HG03139 (cell line): Measurements from ENCODE around the gene MAPK8.
A peak's percentile ranks its signal among the peaks of the same experiment; 100 is the strongest.

Source experiments
- ATAC-seq: cut with Tn5 transposase; IDR thresholded peaks from one replicate; pipeline ENCODE4 v1.9.1; 2021; ENCODE audit not compliant: unreplicated experiment

Gene MAPK8

DNA sequence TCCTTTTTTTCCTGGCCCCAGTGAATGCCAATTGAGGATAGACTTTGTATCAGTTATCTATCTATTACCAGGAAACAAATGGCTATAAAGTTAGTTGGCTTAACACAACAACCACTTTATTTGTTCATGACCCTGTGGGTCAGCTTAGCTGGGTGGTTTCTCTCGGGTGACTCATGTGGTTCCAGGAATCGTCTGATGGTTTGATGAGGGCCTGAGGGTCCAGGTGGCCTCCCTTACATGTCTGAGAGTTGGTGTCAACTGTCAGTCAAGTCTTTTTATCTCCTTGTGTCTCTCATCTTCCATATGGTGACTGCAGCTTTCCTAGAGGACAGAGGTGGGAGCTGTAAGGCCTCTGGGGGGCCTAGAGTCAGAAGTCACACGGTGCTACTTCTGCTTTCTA, 15.3 kb upstream of the MAPK8 start:
- ATAC-seq: no peak

DNA sequence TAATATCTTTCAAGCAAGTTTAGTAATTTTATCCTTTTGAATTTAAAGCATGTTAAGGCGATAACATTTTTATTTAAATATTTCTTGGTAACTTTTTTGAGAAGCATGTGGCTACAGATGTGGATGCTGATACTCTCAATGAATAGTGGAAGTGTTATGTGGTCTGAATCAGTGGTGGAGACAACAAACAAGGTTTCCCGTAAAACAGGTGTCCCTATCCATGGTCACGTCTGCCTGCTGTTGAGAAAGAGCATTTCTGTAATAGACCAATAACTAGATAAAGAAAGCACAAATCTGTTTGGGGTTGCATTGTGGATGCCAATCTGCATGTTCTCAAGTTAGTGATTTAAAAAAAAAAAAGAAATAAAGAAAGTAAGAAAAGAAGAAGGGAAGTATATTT, 13.9 kb upstream of the MAPK8 start:
- ATAC-seq: no peak

DNA sequence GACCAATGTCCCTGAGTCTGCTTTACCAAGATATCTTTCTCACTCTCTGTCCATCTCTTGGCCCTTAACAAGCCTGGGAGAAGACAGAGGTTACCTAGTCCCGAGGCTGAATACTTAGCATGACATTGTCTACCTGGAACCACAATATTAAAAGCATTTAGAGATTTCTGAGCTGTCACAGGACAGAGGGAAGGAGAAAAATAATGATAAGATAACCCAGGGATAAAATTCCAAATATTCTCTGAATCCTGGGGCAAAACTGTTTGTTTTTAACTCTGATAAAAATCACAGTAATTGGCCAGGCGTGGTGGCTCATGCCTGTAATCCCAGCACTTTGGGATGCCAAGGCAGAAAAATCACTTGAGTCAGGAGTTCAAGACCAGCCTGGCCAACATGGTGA, 12.0 kb upstream of the MAPK8 start:
- ATAC-seq: no peak

DNA sequence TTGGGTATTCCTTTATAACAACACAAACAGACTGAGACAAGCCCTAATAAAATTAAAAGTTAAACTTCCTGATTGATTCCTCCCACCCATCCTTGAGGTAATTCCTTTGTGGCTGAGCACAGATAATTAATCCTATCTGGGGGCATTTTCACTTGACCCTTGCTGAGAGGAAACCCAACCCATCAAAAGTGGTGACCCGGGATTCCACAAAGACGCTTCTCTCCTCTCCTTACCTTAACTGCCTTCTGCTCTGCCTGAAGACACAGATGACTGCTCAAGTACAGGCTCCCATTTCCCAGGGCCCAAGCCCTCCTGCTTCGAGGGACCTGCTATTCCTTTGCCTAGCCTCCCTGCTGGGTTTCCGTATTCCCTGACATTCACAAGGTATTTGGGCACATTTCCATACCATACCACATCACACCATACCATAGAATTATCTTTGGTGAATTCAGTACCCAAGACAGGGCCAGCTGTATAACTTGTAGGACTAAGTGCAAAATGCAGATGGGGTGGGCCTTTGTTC, 9.8 kb upstream of the MAPK8 start:
- ATAC-seq: no peak

DNA sequence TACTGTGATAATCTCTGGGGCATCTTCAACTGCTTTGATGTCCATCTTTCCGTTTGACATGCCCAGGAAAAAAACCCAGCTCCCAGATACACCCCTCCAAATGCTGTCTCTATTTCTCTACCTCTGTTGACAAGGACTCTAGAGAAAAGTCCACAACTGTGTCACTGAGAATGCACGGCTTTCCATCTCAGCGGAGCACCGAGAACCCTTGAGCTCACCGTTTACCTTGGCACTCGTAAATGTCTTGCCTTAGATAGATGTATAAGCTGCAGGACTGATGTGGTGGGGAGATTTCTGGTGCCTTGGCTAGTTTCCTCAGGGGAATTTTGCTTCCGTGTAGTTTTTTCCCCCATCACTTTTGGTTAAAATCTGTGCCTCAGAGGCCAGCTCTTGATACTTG, 7.4 kb upstream of the MAPK8 start:
- no peak for ATAC-seq

DNA sequence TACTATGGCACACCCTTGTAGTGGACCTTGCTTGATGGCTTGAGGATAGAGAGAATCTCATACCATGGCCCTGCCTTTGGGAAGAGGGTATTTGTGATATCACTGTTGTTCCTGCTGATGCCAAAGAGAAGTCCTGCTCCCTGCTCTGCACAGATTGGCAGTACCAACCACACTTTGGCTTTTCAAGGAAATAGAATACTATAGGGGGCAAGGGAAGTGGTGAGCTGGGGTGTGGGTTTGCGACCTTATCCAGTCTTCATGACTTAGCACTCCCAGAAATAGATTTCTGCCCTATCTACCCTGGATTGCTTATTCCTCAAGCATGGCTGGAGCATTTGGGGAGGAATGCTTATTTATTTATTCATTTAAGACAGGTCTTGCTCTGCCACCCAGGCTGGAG, 6.8 kb upstream of the MAPK8 start:
- no peak for ATAC-seq

DNA sequence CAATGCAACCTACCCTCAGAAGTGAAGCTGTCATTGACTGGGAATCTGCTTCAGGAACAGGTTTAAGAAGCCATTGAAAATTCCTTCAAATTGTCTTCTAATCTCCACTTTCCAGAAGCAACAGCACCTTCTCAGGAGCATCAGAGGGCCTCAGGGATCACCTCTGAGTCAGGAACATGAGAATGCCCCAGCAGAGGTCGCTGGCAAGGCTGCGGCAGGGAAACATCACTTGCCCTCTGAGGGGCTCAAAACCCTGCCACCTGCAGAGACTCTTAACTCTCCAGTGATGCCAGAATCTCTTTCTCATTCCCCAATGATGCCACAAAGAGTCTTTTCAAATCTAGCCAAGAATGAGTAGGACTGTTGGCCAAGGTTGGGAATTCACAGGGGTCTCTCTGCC, 5.9 kb upstream of the MAPK8 start:
- no peak for ATAC-seq

DNA sequence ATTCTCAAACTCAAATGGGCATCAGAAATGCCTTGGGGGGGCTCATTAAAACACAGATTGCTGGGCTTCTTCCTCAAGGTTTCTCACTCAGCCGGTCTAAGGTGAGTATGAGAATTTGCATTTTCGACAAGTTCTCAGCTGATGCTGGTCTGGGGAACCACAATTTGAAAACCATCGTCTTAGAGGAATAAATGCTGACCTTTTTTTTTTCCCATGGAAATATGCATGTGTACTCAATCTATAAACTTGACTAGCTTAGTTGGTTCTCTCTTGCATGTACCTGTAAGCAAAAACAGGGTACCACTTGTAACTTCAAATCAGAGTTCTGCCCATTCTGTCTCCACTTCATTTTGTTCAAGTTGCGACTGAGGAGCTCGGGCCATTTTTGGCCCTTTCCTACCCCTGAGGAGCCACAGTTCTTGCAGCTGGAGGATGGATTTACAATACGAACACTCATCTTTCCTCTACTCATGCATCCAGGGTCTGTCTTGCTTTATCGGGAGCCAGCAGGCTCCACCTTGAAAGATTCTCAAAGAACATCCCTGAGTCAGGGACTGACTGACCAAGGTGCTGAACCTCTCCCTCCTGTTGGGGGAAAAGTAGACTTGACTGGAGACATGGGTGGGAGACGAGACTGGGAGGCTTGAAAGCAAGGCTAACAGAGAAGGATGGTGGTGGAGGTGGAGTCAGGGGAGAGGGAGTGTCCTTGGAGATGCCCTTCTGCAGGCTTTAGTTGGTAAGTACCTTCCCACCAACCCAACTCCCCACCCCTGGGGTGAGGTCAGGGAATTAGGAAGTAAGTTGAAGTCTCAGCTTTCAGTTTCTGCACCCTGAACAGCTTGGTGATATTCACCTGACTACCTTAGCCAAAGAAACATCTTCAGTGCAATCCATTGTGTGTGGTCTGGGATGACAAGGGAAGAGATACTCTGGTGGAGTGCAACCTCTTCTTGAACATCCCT, 3.7 kb upstream of the MAPK8 start:
- no peak for ATAC-seq

DNA sequence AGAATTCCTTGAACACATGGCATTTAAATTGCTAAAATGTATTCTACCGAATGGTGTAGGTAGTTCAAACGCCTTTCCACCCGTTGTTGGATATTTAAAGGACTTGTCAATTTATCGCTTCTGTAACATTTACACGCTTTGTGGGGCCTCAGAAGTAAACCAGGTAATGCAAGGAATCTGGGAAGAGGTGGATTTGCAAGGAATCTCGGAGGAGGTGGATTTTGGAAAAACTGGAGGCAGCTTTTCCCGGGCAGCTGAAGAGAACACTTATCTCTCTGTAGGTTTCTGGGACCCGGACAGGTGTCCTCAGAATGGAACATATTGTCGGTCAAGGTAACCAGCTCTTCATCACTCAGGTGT, 592 bp upstream of the MAPK8 start:
- no peak for ATAC-seq

DNA sequence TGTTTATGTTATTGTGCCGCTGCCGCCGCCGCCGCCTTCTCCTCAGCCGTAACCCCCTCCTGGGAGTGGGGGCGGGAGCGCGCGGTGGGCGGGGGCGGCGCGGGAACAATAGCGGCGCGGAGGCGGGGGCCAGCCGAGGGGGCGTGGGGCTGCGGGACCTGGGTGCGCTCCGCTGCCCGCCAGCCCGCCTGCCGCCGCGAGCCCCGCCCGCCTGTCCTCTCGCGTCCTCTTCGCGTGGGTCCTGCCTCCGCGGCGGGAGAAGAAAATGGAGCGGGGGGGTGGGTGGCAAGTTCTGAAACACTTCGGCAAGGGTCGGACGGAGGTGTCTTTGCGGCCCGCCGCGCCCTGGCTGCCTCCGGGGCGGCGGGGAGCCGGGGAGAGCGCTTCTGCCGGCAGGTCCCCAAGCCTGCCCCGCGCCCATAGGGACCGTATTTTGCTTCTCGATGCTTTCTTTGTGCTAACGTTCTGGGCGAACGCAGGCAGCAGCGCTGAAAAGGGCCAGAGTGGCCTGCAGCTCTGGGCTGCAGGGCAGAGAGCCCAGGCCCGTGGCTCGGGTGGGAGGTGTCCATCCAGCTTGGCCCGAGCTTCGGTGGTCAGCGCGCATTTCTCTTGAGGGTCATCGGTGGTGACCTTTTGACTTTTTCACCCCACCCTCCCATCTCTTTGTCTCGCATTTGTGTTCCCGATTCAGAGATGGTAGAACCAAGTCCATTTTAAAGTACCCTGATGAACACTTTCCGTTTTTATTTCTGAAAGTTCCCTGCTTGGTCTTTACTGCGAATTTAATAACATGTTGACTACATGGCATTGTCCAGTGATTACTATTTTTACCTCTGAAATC, 613 bp downstream of the MAPK8 start:
- peak; percentile 28 for ATAC-seq

DNA sequence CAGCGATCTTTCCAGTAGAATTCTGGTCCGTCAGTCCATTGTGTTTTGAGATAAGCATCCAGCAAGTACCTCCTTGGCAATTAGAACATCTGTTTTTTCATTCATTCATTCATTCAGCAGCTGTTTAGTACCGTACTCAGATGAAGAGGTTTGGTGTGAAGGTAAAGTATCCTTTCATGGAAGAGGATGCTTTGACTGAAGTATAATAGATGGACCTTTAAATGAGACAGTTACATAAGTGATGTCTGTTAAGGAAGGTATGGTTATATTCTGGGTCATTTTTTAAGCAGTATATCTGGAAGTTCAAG, 1.2 kb downstream of the MAPK8 start:
- no peak for ATAC-seq

DNA sequence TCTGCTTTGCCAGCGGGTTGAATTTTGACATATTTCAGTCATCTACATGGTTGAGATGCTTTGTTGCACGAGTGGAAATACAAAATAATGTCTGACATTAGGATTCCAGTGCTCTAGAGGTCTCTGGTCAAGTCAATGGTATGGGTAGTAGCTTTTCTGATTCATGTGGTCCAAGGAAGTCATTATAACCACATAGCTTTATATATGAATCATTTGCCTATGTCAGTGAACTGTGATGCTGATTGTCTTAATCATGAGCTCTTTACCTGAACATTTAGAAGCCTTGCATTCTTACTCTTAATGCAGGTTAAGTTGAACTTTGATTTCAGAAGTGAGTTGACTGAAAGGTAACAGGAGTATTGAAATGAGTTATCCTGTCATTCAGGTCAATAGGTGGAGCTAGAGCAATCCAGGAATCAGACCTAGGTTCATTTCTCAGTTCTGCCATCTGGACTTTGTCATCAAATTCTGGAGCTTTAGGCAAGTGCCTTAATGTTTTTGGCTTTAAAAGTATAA, 3.3 kb downstream of the MAPK8 start:
- ATAC-seq: no peak

DNA sequence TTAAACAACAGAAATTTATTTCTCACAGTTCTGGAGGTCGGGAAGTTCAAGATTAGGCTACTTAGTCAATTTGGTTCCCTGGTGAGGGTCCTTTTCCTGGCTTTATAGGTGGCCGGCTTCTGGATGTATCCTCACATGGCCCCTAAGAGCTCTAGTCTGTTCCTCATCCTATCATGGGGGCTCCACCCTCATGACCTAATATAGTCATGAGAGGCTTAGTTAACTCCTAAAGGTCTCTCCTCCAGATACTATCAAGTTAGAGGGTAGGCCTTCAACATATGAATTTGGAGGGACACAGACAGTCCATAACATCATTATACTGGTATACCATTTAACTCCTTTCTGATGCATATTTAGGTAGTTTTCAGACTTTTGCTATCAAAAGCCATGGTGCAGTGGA, 7.6 kb downstream of the MAPK8 start:
- ATAC-seq: no peak

DNA sequence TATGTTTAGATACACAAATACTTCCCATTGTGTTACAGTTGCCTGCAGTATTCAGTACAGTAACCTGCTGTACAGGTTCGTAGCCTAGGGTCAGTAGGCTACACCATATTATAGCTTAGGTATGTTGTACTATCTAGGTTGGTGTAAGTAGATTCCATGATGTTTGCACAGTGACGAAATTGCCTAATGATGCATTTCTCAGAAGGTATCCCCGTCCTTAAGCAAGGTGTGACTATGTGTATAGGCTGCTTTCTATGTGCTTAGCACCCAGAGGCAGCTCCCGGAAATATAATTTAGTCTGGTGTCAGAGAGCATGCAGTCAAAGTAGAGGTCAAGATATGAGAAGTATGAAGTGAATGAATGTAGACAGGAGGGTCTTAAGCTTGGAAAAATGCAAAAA, 9.8 kb downstream of the MAPK8 start:
- ATAC-seq: no peak

DNA sequence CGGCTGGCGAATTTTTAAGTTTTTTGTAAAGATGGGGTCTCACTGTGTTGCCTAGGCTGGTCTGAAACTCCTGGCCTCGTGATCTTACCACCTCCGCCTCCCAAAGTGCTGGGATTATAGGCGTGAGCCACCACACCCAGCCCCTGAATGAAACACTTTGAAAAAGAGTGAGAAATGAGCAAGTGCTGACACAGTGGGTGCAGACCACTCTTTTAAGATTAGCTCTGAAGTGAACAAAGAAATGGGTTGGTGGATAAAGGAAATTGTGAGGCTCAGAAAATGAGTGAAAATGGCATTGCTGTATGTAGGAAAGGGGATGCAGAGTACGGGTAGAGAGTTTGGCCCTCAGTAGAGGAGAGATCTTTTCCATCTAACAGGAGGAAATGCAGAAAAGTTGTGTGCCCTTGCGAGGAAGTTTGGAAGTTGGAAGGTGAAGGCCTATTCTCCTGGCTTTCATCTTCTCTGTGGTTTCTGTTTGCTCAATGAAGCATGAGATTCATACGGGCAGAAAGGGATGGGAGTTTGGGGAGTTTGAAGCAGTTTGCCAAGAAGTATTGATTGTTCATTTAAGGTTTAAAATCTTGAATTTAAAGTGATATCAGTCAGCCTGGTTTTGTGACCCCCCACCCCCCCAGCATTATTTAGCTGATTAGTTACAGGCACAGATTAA, 11.0 kb downstream of the MAPK8 start:
- no peak for ATAC-seq

DNA sequence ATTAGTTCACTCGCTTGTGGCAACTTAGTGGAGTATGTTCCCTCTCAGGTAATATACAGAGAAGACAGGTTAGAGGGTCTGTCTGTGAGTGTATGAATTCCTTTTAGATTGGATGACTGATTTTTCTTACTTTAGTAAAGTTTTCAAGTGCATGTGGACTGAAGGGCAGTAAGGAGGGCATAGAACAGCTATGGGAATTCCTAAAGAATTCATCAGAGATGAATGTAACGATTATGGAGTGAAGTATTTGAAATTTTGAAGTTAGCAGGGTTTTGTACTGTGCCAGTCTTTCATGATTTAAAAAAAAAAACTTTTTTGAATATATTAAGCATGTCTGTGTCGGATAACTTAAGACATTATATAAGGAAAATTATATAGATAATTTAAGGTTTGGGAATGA, 15.5 kb downstream of the MAPK8 start:
- no peak for ATAC-seq

DNA sequence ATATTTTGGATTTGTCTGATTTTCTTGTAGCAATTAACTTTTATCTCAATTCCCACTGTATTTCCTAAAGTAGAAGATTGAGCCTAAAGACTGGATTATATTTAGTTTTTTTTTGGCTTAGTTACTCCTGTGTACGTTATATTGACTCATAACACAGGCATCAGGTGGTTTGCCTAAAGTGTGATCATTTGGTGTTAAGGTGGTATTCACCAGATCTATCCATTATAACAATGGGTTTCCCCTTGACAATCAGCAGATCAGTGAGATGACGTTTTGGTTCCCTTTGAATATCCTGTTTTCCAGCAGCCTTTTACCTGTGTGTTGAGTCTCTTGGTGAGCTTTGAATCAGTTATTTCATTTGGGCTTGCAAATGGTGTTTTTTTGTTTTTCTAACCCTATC, 18.1 kb downstream of the MAPK8 start:
- no peak for ATAC-seq

DNA sequence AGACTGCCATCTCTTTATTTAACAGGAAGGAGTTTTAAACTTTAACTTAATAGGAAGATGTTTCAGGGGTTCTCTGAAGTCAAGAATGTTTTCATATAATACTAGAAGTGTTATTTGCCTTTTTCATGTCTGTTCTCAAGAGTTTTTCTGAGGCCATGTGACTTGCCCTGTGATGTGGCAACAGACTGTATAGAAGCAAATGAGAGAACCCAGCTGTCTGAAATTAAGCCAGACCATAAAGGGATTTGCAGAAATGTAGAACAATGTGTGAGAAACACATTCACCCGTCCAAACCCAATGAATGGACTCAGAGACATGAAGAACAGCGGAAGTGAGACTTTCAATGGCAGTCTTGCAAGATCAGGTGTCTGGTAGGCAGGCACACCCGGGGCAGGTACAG, 23.8 kb downstream of the MAPK8 start:
- ATAC-seq: no peak

DNA sequence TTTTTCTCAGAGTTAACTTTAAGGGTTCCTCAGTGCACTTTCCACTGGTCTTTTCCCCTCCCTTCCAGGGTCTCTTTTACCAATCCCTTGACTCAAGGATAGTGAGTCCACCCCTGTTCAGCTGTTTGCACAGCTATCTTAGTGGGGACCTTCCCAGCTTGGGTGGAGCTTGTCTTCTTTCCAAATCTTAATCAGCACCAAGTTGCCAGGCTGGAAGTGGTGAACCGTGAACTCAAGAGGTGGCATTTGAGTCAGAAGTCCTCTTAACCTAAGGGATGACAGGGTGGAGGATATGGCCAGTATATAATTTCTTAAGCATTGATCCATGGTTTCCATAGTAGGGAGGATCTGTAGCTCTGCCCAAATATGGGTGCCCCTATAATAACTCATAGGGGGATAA, 25.0 kb downstream of the MAPK8 start:
- no peak for ATAC-seq

DNA sequence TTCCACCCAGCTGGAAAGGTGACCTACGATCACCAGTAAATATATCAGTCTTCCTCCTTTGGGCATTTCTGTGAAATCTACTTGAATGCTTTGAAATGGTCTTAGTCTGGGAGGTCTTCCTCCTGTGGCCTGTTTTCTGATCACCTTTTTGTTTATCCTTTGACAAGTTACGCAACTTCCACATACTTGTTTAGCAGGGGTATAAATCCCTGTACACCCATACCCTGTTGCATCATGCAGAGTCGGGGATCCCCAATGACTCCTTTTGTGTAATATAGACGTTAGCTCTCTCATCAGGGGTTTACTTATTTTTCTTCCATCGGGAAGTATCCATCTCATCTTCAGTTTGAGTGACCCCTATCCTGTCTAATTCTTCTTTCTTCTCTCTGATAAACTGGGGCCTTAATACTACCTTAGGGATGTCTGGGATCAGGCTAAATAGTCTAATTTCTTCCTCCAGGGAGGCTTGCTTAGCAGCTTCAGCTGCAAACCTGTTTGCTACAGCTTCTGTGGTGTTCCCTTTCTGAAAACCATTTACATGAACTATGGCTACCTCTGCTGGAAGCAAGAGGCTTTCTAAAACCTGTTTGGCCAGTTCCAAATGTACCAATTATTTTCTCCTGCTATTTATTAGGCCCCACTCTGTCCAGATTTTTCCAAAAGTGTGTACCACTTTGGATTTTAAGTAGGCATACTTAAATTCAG, 25.8 kb downstream of the MAPK8 start:
- ATAC-seq: no peak

DNA sequence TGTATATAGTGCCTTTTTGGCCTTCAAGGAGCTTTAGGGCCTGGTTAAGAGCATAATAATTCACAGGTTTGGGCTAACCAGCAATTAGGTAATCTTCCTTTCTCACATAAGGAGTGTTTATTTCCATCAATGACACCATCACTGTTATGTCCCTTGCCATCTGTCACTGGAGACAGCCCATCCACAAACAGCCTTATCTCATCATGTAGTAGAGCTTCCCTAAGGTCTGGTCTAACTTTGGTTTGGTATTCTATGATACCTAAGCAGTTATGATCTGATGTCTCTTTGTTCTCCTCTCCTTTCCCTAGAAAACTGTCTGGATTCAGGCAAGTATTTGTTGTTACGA, 26.4 kb downstream of the MAPK8 start:
- ATAC-seq: no peak
